ENCODE results near the gene PRKAG1.

The PRKAG1 gene

GRCh38 chr12:48978291-48978740, 40.3 kb downstream of the PRKAG1 start, which contains the start of gene WNT1:
WNT1 (plus strand) TSS chr12:48978322; CDS start chr12:48978651, 329 bp downstream.
- peaks cover 42 to 76% (median 67%) of the 10 kb centered on the region in 5 donors for H3K27me3 ChIP-seq (ENCODE audit: control insufficient read depth in 5 of 5, insufficient read depth in 4 of 5, low read length in 5 of 5)
- H3K4me1 ChIP-seq (ENCODE audit: control insufficient read depth in 5 of 5, insufficient read depth in 5 of 5, low read length in 5 of 5) = peaks cover 12 to 50% (median 47%) of the 10 kb centered on the region in 5 donors
- H3K27ac ChIP-seq (ENCODE audit: low read depth, low read length) = no peak within 1 kb of the TSS
- peak within 1 kb of the TSS; percentile 51 to 63 (median 61) for H3K4me3 ChIP-seq (ENCODE audit: low read depth in 1 of 5, low read length in 5 of 5)
- H3K36me3 ChIP-seq (ENCODE audit: control insufficient read depth in 5 of 5, insufficient read depth in 5 of 5, low read length in 5 of 5) = no peaks in the 10 kb centered on the region
- H3K9ac ChIP-seq (ENCODE audit: low read length in 5 of 5) = peak within 1 kb of the TSS in 2 of 5 donors; percentile 53 to 64
- H3K9me3 ChIP-seq (ENCODE audit: control insufficient read depth in 5 of 5, low read length in 5 of 5) = no peaks in the 10 kb centered on the region

GRCh38 chr12:48977290-48978281, 41.0 kb downstream of the PRKAG1 start:
- Histone ChIP-seq H3K4me3 (ENCODE audit: low read depth in 1 of 5, low read length in 5 of 5) (peak overlapping the region in 2 of 5 donors; percentile 62 to 63), H3K27ac (ENCODE audit: low read depth, low read length) (no peak overlapping the region), H3K36me3 (ENCODE audit: control insufficient read depth in 5 of 5, insufficient read depth in 5 of 5, low read length in 5 of 5) (no peaks in the 10 kb centered on the region), H3K9me3 (ENCODE audit: control insufficient read depth in 5 of 5, low read length in 5 of 5) (no peaks in the 10 kb centered on the region), H3K27me3 (ENCODE audit: control insufficient read depth in 5 of 5, insufficient read depth in 4 of 5, low read length in 5 of 5) (peaks cover 42 to 80% (median 74%) of the 10 kb centered on the region in 5 donors), H3K4me1 (ENCODE audit: control insufficient read depth in 5 of 5, insufficient read depth in 5 of 5, low read length in 5 of 5) (peaks cover 12 to 53% (median 49%) of the 10 kb centered on the region in 5 donors), H3K9ac (ENCODE audit: low read length in 5 of 5) (peak overlapping the region in 1 of 5 donors; percentile 17)

GRCh38 chr12:48973941-48974673, 44.5 kb downstream of the PRKAG1 start:
- Histone ChIP-seq H3K27ac (ENCODE audit: low read depth, low read length) (no peak overlapping the region), H3K9me3 (ENCODE audit: control insufficient read depth in 5 of 5, low read length in 5 of 5) (no peaks in the 10 kb centered on the region), H3K9ac (ENCODE audit: low read length in 5 of 5) (no peak overlapping the region), H3K4me1 (ENCODE audit: control insufficient read depth in 5 of 5, insufficient read depth in 5 of 5, low read length in 5 of 5) (peaks cover 6 to 50% (median 48%) of the 10 kb centered on the region in 5 donors), H3K27me3 (ENCODE audit: control insufficient read depth in 5 of 5, insufficient read depth in 4 of 5, low read length in 5 of 5) (peaks cover 35 to 80% (median 67%) of the 10 kb centered on the region in 5 donors), H3K36me3 (ENCODE audit: control insufficient read depth in 5 of 5, insufficient read depth in 5 of 5, low read length in 5 of 5) (no peaks in the 10 kb centered on the region), H3K4me3 (ENCODE audit: low read depth in 1 of 5, low read length in 5 of 5) (no peak overlapping the region)

GRCh38 chr12:48973531-48973930, 45.0 kb downstream of the PRKAG1 start:
- Histone ChIP-seq H3K4me1 (ENCODE audit: control insufficient read depth in 5 of 5, insufficient read depth in 5 of 5, low read length in 5 of 5) (peaks cover 2 to 44% (median 42%) of the 10 kb centered on the region in 5 donors), H3K36me3 (ENCODE audit: control insufficient read depth in 5 of 5, insufficient read depth in 5 of 5, low read length in 5 of 5) (no peaks in the 10 kb centered on the region), H3K27me3 (ENCODE audit: control insufficient read depth in 5 of 5, insufficient read depth in 4 of 5, low read length in 5 of 5) (peaks cover 29 to 78% (median 62%) of the 10 kb centered on the region in 5 donors), H3K9me3 (ENCODE audit: control insufficient read depth in 5 of 5, low read length in 5 of 5) (no peaks in the 10 kb centered on the region), H3K9ac (ENCODE audit: low read length in 5 of 5) (no peak overlapping the region), H3K4me3 (ENCODE audit: low read depth in 1 of 5, low read length in 5 of 5) (no peak overlapping the region), H3K27ac (ENCODE audit: low read depth, low read length) (no peak overlapping the region)

GRCh38 chr12:48972952-48973483, 45.6 kb downstream of the PRKAG1 start:
- no peaks in the 10 kb centered on the region for H3K36me3 ChIP-seq (ENCODE audit: control insufficient read depth in 5 of 5, insufficient read depth in 5 of 5, low read length in 5 of 5)
- H3K9me3 ChIP-seq (ENCODE audit: control insufficient read depth in 5 of 5, low read length in 5 of 5) = no peaks in the 10 kb centered on the region
- H3K4me3 ChIP-seq (ENCODE audit: low read depth in 1 of 5, low read length in 5 of 5) = no peak overlapping the region
- H3K9ac ChIP-seq (ENCODE audit: low read length in 5 of 5) = no peak overlapping the region
- peaks cover 2 to 39% (median 37%) of the 10 kb centered on the region in 5 donors for H3K4me1 ChIP-seq (ENCODE audit: control insufficient read depth in 5 of 5, insufficient read depth in 5 of 5, low read length in 5 of 5)
- H3K27ac ChIP-seq (ENCODE audit: low read depth, low read length) = no peak overlapping the region
- peaks cover 28 to 74% (median 57%) of the 10 kb centered on the region in 5 donors for H3K27me3 ChIP-seq (ENCODE audit: control insufficient read depth in 5 of 5, insufficient read depth in 4 of 5, low read length in 5 of 5)

- Histone ChIP-seq H3K4me1 (ENCODE audit: control insufficient read depth in 5 of 5, insufficient read depth in 5 of 5, low read length in 5 of 5) (peaks cover 2 to 33% (median 33%) of the 10 kb centered on the region in 5 donors), H3K27ac (ENCODE audit: low read depth, low read length) (no peak overlapping the region), H3K9ac (ENCODE audit: low read length in 5 of 5) (no peak overlapping the region), H3K27me3 (ENCODE audit: control insufficient read depth in 5 of 5, insufficient read depth in 4 of 5, low read length in 5 of 5) (peaks cover 28 to 69% (median 51%) of the 10 kb centered on the region in 5 donors), H3K4me3 (ENCODE audit: low read depth in 1 of 5, low read length in 5 of 5) (no peak overlapping the region), H3K9me3 (ENCODE audit: control insufficient read depth in 5 of 5, low read length in 5 of 5) (no peaks in the 10 kb centered on the region), H3K36me3 (ENCODE audit: control insufficient read depth in 5 of 5, insufficient read depth in 5 of 5, low read length in 5 of 5) (no peaks in the 10 kb centered on the region)
These were observed 46.2 kb downstream of the PRKAG1 start for GRCh38 chr12:48972213-48972951.

GRCh38 chr12:48970702-48971334, 47.8 kb downstream of the PRKAG1 start:
- H3K27me3 ChIP-seq (ENCODE audit: control insufficient read depth in 5 of 5, insufficient read depth in 4 of 5, low read length in 5 of 5) = peaks cover 28 to 58% (median 45%) of the 10 kb centered on the region in 5 donors

GRCh38 chr12:48969833-48970701, 48.5 kb downstream of the PRKAG1 start:
- H3K4me3 ChIP-seq (ENCODE audit: low read depth in 1 of 5, low read length in 5 of 5) = peak overlapping the region in 4 of 5 donors; percentile 30 to 56 (median 49)
- no peaks in the 10 kb centered on the region for H3K9me3 ChIP-seq (ENCODE audit: control insufficient read depth in 5 of 5, low read length in 5 of 5)
- no peak overlapping the region for H3K27ac ChIP-seq (ENCODE audit: low read depth, low read length)
- peak overlapping the region in 2 of 5 donors; percentile 19 to 23 for H3K9ac ChIP-seq (ENCODE audit: low read length in 5 of 5)
- H3K27me3 ChIP-seq (ENCODE audit: control insufficient read depth in 5 of 5, insufficient read depth in 4 of 5, low read length in 5 of 5) = peaks cover 28 to 57% (median 45%) of the 10 kb centered on the region in 5 donors
- peaks cover 2 to 33% (median 33%) of the 10 kb centered on the region in 5 donors for H3K4me1 ChIP-seq (ENCODE audit: control insufficient read depth in 5 of 5, insufficient read depth in 5 of 5, low read length in 5 of 5)
- H3K36me3 ChIP-seq (ENCODE audit: control insufficient read depth in 5 of 5, insufficient read depth in 5 of 5, low read length in 5 of 5) = no peaks in the 10 kb centered on the region

More at GRCh38 chr12:48970702-48971334, 47.8 kb downstream of the PRKAG1 start:
- Histone ChIP-seq H3K36me3 (ENCODE audit: control insufficient read depth in 5 of 5, insufficient read depth in 5 of 5, low read length in 5 of 5) (no peaks in the 10 kb centered on the region), H3K4me1 (ENCODE audit: control insufficient read depth in 5 of 5, insufficient read depth in 5 of 5, low read length in 5 of 5) (peaks cover 2 to 33% (median 33%) of the 10 kb centered on the region in 5 donors), H3K4me3 (ENCODE audit: low read depth in 1 of 5, low read length in 5 of 5) (peak overlapping the region; percentile 45 to 56 (median 52)), H3K9ac (ENCODE audit: low read length in 5 of 5) (peak overlapping the region in 1 of 5 donors; percentile 28), H3K9me3 (ENCODE audit: control insufficient read depth in 5 of 5, low read length in 5 of 5) (no peaks in the 10 kb centered on the region), H3K27ac (ENCODE audit: low read depth, low read length) (no peak overlapping the region)

Measured in subcutaneous abdominal adipose tissue (tissue), 5 donors.